Hypothalamus (tissue), 51 donors: Measurements from ENCODE around the gene PRF1.
A peak's percentile ranks its signal among the peaks of the same experiment; 100 is the strongest.

Source experiments
- DNase-seq, 51 donors: peaks; one replicate each; lab custom pipeline; 2025; lab: John Stamatoyannopoulos, UW

Gene PRF1

DNA sequence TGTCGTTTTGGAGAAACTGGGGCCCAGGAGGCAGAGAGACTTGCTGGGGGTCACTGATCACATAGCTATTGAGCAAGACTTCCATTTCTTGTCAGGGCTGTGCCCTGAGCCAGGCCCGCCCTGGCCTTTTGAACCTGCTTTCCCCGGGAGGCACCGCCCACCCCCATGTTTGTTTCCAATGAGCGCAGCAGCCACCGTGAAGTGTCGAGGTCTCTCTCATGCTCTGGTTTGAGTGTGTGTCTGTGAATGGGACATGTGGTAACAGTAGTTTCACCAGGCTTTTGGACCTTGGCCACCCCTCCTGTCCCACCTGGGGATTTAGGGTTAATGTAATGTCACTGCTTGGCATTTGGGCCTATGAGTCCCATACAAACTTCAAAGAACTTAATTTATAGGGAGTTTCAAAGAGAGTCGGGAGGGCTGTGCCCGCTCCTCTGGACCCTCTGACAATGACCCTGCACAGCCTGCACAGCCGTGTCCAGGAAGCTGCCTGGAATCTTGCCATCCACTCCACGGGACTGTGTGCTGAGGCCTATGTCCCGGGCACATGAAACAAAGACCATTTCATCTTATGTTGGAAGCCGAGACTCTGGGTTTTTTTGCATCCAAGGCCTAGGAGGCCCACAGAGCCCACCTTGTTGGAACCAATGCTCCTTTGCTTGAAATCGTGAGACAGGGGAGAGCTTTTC is 6.3 kb downstream of the PRF1 start:
- peak in 30 of 51 donors; percentile 13 to 73 (median 39) for DNase-seq

DNA sequence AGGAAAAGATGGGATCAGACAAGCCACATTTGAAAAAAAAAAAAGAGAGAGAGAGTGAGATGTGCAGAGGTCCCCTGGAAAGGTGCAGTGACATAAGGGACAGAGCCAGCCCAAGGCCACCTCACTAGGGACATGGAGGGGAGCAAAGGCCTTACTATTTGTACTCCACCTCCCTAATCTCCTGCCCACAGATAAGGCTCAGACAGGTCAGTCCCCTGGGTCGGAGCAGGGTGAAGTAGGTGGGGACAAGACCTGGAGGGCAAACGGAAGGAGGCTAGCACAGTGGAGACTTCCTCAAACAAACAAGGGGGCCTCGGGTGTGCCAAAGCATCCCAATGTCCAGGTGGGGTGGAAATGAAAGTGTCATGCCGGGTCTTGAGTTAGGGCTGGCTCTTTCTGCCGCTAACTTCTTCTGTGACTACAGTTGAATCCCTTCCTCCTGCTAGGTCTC is 7.0 kb downstream of the PRF1 start:
- DNase-seq, result no peak

DNA sequence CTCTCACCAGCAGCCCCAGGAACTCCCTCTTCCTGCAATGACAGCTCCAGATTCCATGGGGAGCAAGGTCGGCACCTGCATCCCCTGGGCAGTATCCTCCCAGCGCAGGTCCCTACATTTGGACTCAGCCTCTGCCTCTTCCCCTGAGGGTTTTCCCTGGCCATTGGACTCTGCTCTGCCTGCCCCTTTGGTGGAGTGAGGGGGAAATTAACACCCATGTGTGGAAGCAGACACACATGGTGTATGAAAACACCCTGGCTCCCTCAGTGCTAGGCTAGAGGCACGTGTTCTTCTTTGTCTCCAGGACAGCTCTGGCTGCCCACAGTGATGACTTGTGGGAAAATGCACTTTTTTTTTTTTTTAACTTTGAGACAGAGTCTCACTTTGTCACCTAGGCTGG is 8.4 kb downstream of the PRF1 start:
- no peak for DNase-seq

DNA sequence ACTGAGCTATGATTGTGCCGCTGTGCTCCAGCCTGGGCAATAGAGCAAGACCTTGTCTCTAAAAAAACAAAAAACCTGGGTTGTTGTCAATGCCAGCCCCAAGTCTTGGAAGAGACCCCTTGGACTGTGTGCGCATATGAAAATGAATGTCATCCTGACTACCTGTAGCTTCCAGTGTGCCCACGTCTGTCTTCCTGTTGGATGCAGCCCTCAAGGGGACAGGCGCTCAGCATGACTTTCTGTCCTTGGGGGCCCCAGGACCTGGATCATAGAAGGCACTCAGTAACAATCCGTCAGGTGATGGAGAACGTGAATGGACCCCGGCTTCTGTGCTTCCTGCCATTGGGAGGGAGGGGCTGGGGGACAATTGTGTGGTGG is 9.0 kb downstream of the PRF1 start:
- DNase-seq, result no peak

DNA sequence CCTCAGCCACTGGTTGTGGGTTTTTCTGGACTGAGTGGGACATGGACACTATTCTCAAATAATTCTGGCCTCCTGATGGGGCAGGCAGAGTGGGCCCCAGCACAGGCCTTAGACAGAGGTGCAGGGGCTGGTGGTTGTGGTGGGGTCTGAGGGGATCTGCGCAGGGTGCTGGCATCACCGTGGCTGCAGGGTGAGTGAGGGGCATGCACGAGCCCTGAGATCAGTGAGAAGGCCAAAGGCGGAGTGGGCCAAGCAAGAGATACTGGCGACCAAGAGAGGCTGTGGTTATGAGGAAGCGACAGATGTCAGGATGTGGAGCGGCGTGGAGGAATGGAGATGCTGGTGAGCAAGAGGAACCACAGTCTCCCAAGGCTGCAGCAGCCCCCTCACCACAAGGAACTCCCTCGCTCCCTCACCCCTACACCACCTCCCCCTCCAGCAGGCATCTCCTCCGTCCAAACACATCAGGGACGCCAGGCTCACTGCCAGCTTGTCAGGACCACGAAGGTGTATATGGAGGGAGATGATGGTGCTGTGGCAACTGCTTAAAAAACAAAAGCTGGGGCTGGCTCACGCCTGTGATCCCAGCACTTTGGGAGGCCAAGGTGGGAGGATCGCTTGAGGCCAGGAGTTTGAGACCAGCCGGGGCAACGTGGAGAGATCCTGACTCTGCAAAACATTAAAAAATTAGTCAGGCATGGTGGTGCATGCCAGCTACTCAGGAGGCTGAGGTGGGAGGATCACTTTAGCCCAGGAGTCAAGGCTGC is 9.6 kb downstream of the PRF1 start:
- no peak for DNase-seq

DNA sequence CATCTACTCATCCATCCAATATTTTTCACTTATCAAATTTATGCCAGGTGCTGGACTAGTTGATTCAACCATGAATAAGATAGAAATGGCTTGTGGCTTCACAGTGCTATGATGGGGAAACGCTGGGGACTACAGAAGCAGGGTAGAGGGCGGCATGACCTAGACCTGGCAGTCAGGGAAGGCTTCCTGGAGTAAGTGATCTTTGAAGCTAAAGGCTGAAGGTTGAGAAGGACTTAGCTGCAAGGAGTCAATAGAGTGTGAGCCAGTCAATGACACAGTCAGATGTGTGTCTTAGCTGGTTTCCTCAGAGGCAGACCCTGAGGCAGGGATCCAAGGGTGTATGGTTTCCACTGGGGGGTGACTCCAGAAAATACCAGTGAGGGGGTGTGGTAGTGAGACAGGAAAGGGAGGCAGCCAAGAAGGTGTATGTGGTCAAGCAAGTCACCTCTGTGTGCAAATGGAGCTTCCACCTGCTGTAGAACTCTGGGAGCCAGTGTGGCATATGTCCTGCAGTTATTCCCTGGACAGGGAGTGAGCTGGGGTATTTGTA is 10.3 kb downstream of the PRF1 start:
- DNase-seq, result no peak

DNA sequence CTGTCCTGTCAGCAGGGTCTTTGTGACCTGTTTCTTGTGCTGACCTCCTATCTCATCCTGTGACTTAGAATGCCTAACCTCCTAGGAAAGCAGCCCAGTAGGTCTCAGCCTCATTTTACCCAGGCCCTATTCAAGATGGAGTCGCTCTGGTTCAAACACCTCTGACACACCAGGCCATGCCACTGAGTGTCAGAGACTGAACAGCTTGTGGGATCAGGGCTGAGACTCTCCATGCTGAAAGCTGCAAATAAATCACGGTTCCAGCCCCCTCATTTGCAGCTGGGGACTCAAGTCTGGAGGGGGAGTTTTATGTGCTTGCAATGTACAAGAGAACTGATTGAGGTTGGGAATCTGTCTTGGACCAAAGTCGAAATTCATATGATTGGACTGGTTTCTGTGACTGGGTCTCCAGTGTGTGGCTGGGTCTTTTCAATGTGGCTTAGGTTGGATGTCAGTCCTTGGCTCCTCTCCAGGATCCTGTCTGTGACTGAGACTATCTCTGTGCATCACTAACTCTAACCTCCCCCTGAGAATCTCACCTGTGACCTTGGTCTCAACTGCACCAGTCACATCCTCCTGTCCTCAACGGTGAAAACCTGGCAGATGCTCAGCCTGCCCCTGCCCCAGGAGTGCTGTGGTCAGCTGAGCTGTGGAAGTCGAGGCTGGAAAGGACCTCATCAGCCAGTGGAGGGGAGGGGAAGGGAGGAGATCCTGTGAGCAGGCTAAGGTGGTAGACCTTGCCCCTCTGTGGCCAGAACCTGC is 11.7 kb downstream of the PRF1 start:
- DNase-seq, result no peak

DNA sequence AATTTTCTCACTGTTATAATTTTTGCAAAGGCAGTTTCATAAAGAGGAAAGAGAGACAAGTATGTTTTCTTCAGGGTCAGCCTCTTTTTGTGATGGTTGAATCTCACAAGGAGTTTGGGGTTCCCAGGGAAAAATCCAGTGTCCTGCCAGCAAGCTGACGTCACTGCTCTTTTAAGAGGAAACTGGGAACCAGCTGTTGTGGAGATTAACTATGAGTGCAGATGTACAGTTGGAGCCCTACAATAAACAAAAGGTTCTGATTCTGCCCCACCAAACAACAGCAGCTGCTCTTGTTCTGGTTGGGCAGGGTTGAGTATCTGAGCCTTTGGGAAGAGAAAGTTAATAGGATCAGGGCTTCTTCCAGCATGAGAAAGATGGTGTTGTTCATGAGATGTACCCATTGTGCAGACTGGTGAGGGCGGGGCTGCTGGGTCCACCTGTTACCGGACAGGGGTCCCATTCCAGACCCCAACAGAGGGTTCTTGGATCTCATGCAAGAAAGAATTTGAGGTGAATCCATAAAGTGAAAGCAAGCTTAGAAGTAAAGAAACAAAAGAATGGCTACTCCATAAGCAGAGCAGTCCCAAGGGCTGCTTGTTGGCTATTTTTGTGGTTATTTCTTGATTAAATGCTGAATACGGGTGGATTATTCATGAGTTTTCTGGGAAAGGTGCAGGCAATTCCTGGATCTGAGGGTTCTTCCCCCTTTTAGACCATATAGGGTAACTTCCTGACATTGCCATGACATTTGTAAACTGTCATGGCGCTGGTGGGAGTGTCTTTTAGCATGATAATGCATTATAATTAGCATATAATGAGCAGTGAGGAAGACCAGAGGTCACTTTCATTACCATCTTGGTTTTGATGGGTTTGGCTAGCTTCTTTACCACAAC is 12.5 kb downstream of the PRF1 start:
- DNase-seq, result peak in 1 of 51 donors; percentile 13

DNA sequence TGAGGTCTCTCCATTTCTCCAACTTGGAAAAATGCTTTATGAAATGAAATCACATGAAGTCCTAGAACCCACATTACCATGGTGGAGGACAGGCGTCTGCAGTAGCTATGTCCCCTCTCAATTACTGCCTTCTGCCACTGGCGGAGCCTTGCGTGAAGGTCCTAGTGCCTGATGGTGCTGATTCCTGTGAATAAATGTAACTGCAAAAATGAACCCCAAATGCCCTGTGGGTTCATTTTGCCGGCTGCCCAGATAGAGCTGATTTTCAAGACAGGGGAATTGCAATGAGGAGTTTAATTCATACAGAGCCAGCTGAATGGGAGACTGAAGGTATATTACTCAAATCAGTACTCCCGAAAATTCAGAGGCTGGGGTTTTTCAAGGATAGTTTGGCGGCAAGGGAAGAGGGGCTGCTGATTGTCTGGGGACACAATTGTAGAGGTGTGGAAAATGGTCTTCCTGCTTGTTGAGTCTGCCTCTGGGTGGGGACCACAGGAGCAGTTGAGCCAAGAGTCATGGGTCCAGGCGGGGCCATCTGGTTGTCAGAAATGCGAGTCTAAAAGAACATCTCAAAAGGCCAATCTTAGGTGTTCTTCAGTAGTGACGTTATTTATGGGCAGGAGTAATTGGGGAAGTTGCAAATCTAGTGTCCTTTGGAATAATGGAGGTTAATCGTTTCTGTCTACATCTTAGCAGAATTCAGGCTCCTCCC is 13.5 kb downstream of the PRF1 start:
- DNase-seq, result no peak

DNA sequence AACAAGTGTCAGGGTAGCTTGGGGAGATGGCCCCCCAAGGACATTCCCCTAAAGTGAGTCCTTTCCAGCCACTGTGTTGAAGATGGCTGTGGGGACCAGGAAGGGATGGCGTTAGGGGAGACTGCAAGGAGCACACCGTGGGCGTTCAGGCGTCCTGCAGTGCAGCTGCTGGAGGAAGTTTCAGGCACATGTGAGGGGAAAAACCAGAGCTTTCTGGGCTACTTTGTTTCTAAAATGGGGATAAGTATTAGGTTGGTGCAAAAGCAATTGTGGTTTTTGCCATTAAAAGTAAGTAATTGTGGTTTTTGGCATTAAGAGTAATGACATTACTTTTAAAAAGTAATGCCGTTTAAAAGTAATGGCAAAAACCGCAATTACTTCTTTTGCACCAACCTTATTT is 14.3 kb downstream of the PRF1 start:
- DNase-seq, result no peak

DNA sequence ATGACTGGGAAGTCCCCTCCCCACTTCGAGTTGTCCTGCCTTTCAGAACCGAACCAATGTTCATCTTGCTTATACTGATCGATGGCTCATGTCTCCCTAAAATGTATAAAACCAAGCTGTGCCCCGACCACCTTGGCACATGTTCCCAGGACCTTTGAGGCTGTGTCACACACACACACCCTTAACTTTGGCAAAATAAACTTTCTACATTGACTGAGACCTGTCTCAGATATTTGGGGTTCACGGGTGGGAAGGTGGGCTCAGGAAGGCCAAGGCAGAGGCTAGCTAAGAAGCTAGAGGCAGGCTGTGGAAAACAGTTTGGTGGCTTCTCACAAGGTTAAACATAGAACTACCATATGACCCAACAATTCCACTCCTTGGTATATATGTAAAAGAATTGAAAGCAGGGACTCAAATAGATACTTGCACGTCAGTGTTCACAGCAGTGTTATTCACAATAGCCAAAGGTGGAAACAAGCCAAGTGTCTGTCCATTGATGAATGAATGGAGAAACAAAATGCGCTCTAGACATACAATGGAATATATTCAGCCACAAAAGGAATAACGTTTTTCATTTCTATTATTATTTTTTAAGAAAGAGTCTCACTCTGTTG is 15.4 kb downstream of the PRF1 start:
- peak in 2 of 51 donors; percentile 15 to 20 for DNase-seq

DNA sequence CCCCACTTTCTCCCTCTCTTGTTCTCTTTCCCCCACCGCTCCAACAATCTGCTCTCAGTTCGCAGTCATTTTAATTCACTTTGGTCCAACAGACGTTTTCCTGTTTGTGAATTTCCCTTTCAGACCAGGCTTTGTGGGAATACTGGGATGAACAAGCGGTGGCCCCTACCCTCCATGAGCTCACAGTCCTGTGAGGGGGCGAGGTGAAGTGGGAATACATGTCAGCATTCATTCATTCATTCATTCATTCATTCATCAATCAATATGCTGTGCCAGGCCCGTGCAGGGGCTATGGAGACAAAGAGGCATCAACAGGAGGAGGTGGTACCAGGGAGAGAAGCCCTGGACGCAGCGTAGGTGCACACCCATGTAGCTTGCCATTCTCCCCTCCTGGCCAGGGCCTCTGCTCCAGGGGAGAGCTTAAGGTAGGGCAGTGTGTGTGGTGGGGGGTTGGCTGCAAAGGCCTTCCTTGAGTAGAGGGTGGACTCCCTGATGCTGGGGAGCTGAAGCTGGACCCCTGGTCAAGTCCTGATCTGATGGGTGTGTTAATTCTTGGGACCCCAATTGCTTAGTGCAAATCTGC is 16.1 kb downstream of the PRF1 start:
- no peak for DNase-seq

DNA sequence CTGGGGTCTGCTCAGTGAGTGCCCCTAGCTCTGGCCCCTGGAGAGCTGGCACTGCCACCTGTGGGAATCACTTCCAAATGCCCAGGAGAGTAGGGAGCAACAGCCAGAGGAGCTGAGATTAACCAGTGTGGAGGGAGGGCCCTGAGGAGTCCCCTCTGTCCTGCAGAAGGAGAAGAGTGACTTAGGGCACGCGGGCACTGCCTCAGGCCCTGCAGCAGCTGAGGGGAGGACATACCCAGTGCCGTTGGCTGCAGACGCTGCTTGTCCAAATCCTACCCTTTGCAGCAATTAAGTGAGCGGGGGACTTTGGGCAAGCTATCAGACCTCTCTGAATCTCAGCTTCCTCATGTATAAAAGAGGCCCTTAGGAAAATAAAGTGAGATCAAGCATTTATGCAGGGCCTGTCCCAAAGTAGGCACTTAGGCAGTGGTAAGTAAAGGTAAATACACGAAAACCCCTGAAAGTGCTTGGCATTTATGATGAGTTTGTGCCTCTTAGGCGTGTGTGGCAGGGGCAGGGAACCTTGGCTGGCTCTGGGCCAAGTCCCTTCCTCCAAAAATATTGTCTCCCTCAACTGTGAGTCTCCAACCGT is 16.9 kb downstream of the PRF1 start:
- no peak for DNase-seq

DNA sequence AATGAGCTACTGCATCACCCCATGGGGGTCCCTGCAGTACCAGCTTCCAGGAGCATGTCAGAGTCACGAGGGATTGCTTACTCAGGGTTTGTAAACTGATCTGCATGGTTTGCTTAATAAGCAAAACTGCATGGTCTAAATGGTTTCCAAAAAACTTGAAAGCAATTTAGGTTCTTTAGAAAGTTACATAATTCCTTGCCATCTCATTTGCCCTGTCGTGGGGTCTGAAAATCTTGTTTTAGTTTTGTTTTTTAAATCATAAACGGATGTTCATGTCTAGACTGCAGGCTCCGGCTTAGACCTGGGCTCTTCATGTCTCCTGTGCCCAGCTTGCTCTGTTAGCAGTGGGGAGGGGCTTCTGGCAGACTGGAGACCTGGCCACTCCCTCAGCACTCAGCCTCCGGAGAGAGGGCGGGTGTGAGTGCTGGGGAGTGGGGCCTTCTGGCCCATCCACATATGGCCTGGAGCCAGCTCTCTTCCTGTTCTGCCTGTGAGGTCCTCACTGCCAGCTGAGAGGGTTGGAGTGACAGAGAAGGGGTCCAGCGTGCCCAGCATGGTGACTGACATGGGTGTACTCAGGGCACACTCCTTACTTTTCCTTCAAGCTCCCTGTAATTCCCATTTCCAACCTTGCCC is 17.5 kb downstream of the PRF1 start:
- no peak for DNase-seq

DNA sequence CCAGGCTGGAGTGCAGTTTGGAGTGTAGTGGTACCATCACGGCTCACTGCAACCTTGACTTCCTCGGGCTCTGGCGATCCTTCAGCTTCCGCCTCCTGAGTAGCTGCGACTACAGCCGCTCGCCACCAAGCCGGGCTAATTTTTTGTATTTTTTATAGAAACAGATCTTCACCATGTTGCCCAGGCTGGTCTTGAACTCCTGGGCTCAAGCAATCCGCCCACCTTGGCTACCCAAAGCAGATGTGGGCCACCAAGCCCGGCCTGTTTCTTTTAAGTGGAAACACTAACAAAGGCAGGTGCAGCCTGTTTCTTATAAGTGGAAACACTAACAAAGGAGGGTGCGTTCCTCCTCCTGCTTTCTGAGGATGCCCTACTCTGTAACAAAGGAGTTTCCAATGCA is 18.2 kb downstream of the PRF1 start:
- DNase-seq, result no peak

DNA sequence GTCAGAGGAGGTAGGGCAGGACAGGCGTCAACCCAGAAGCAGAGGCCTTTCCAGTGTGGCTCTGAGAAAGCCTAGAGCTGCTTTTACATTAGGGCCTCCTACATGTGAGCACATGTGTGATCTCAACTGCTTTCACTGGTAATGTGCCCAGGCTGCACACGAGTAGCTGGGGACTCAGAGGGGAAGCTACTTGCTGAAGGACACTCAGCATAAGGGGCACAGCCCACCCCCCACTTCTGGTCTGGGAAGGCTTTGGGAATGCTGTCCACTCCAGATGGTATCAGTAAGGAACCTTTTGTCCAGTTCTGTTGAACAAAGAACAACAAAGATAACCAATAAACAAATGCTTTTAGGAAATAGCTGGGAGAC is 18.9 kb downstream of the PRF1 start:
- no peak for DNase-seq

DNA sequence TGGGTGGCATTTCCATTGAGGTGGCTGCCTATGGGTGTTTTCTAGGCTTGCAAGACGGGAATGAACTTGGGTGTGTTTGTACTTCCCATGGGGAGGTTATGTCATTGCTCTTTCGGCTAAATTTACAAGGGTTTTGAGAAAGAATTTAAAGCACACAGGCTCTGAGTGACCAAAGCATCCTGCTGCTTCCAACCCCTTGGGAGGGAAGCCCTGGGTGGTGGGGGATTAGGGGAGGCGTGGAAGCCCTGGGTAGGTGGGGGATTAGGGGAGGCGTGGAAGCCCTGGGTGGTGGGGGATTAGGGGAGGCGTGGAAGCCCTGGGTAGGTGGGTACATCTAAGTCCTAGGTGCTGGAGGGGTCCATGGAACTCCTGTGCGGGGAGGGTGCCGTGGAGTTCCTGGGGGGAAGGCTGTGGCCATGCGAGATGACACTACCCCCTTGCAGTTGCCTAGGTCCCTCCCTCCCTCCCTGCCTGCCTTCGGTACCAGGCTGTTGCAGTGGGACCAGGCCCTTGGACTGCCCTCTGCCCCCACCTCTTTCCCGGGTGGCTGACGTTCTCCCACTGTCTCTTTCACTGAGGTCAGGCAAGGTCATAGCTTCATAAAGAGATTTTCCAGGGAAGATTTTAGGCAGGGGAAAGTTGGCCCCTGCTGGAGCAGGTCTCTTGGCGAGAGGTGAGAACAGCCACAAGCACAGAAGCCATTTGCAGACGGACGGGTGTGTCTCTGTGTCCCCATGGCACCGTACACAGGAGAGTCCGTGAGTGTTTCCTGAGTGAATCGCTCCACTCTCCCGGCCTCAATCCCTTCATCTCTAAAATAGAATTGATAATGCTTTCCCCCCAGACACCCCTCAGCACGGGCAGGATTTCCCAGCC is 19.5 kb downstream of the PRF1 start:
- DNase-seq, result no peak
